Superior temporal gyrus (tissue), 1 donor: ENCODE measurements around the gene ANO10.
"Not testable (repeated sequence)": the region's sequence is repeated elsewhere in the genome, so short reads cannot be mapped to it uniquely, and the experiment has no call there.

ENCODE experiments used
- DNase-seq: peaks from one replicate; pipeline ENCODE4 v3.0.0-alpha.2; 2016; ENCODE audit errors: extremely low spot score

The ANO10 gene

DNA sequence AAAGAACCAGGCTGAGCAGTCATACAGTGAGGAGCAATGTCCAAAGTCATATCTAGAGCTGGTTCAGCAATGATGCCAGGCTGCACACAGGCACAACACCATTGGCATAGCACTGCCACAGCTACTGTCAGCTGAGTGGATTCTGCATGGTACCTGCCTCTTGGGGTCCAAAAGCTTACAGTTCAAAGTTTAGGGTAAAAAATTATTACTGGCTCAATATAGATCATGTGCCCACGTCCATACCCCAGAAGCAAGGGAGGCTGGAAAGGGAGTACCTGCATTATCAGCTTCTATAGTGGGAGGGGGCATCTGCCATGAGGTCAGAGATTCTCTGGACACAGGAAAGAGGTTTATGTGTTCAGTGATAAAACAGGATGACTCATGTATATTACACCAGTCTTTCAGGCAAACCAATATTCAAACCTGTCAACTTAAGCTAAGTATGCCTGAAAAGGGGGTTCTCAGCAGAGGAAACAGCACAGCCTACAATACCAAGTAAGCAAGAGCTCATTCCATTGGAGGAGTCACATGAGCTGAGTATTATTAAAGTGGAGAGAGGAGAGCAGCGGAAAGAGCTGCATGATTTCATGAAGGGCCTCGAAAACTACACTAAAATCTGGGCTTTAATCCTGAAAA is 99.0 kb downstream of the ANO10 start:
- DNase-seq, result no peak

DNA sequence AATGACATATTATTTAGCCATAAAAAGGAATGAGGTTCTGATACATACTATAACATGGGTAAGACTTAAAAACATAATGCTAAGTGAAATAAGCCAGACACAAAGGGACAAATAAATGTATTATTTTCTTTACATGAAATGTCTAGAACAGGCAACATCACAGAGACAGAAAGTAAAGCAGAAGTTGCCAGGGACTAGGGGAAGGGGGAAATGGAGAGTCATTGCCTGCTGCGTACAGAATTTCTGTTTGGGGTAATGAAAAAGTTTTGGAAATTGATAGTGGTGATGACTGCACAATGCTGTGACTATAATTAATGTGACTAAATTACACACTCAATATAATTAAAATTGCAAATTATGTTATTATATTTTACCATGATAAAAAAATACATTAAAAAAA is 99.9 kb downstream of the ANO10 start:
- no peak for DNase-seq

DNA sequence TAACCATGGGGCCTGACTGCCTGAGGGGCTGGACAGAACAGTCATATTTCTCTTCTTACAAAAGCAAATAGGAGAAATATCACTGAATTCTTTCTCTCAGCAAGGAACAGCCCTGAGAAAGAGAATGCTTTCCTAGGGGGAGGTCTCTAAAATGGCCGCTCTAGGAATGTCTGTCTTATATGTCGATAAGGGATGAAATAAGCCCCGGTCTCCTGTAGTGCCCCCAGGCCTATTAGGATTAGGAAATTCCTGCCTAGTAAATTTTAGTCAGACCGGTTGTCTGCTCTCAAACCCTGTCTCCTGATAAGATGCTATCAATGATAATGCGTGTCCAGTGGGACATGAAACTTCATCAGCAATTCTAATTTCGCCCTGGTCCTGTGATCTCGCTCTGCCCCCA is 103.3 kb downstream of the ANO10 start:
- not testable (repeated sequence) for DNase-seq

DNA sequence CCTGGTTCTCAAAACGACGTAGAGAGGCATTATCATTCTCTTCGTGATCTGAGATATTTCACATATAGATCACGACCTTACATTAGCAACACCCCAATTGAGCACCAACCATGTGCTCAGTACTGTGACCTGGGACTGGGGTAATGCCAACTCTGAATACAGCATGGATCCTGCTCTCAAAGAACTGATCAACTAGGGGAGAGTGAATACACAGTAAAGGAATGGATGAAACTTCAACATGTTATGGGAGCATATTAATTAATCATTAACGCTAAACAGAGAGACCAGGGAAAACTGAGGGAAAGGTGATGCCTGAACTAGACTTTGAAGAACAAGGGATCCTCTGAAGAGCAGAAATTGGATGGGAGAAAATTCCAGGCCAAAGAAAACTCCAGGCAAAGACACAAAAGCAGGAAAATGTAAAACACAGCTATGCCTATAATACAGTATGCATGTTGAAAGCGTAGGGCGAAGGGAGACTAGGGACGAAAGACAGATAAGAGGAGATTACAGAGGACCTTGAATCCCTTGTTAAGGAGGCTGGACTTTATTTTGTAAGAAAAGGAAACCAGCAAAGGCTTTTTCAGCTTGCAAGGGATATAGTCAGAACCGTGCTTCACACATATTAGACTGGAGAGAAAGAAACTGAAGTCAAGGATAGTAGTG is 105.7 kb downstream of the ANO10 start:
- peak; percentile 28 for DNase-seq

DNA sequence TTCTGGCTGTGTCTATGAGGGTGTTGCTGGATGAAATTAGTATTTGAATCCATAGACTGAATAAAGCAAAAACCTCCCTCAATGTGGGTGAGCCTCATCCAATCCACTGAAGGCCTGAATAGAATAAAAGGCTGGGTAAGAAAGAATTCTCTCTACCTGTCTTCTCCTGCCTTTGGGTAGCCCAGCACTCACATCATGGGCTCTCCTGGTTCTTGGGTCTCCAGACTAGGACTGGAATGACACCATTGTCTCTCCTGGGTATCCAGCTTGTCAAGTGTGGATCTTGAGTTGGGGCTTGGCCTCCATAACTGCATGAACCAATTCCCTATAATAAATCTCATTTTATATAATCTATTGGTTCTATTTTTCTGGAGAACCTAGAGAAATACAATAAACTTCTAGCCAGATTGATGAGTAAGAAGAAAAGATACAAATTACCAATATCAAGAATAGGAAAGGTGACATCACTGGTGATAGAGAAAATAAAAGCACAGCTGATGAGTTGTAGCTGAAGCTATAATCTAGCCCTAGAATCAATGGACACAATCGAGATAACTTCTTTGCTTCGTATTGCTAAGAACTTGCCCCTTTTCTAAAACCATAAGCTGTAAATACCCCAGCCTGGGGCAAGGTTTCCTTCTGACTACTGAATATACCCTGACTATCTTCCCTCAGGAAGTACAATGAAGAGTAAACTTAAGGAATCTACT is 106.4 kb downstream of the ANO10 start:
- DNase-seq, result no peak

DNA sequence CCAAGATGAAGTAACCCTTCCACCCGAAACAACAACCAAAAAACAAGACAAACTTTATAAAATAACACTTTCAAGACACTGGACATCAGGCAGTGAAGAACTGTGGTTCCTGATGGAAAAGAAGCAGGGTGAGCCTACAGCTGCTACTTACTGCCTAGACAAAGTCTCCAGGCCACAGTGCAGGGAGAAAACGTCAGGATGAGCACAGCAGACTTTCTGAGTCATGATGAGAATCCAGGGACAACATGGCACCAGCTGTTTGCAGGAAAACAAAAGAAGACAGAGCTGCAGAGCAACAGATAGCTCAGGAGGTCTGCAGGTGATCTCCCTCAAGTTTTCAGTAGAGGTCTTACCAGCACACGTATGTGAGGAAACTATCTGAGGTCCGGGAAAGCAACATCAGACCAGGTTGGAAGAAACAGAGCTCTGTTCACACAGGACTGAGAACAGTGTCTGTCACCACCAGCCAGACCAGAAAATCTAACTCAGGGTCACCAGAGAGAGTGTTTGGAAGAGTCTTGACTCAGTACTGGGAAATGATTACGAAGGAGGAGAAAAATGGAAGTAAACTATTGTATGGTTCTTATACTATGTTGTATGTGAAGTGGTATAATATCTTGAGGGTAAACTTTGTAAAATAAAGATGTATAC is 108.9 kb downstream of the ANO10 start:
- no peak for DNase-seq

DNA sequence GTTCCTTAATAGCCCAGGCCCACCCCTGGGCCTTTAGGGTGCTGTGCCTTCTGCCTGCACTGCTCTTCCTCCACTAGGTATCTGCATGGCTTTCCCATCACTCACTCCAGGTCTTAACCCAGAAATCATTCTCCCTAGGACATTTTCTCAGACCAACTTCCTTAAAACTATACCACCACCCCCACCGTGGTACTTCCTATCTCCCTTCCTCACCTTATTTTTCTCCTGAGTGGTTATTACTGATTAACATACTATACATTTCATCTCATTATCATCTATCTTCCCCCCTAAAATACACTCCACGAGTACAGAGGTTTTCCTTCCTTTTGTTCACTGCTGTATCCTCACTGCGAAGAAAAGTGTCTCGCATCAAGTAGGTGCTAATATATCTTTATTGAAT is 115.2 kb downstream of the ANO10 start:
- no peak for DNase-seq

DNA sequence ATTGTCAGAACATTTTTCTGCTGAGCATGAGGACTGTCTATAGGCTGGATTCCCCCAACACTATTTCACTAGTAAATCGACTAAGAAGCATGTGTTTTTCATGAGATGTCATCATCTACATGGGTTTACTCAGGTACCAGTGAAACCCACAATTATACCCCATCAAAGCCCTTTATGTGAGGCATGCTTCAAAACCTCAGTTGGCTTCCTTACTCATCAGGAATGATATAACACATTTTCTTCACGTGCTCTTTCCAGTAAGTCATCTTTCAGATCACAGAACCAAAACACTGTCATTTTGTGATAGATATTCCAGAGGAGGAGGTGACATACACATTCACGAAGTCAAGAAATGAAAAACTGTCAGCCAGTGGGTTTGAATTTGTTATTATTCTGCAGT is 116.5 kb downstream of the ANO10 start:
- no peak for DNase-seq

DNA sequence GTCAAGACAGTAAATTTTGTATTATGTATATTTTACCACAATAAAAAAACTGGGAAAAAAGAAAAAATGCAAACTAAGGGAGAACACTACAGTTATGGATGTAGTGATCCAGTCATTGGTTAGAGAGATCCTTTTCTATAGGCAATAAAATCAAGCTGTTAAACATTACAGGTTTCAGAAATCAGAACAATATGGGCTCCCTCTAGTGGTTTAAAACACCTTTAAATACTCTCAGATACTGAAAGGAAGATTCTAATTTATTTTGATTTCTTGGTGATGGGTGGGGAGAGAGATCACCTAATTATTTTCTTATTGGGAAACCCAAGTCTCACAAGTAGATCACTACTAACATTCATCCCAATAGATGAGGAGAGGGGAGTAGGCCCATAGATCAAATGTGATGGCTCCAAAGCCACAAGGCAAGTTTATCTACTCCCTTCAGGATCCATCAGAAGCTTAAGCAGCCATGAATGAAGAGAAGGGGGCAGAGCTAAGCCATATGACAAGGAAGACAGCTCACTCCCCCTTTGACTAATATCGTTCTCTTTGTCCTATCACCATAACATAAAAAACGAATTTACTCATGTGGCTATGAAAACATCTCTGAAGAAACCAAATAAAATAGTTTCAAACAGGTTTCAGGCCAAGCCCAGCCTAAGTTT is 118.6 kb downstream of the ANO10 start:
- peak; percentile 81 for DNase-seq

DNA sequence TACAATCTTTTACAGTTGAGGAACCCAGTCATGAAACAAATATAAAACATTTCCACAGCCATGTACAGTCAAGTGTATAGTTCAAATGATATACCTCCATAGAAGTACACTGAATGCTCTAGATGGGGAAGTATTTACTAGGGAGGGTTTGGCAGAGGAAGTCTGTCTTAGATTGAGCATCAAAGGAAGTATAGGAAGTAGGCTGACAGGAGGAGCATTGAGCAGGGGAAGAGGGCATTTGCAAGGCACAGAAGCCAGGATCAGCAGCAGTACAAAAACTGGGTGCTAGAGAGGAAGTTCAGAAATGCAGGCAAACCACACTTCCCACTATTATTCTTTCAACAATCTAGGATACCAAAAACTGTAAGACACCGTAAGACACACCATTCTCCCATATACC is 122.6 kb downstream of the ANO10 start:
- no peak for DNase-seq

DNA sequence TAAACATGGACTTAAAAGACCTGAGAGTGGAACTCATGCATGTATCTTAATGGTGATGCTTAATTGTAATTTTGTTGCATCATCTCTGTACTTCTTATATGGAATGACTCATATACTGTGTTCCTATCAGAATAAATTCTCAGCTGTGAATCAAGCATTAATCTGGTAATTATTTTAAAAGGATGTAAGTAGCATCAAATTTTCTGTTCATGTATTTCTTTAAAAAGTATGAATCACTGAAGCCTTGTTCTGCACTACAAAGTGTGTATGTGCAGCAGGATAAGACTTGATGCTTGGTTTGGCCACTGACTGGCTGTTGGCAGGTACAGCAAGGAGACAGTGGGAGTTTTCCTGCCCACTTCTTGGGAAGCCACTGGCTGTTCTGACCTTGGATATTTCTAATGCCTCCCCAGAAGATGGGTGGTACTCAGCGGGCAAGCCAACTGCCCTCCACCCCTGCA is 123.9 kb downstream of the ANO10 start:
- no peak for DNase-seq

DNA sequence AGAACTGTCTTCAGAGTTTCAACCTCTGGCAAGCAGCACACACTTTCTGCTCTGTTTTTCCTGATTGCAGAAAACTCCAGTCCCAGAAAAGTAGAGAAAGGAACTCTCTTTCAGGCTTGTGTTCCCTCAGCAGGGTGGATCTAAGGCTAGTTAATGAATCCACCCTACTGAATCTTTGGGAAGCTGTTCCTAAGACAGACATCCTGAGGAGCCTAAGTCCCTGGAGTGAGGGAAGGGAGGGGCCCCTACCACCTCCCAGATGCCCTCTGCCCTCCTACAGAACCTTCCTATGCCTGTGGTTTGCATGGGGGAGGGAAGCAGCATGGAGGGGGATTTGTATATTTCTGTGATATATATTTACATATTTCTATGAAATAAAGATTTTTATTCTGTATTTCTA is 124.4 kb downstream of the ANO10 start:
- no peak for DNase-seq

DNA sequence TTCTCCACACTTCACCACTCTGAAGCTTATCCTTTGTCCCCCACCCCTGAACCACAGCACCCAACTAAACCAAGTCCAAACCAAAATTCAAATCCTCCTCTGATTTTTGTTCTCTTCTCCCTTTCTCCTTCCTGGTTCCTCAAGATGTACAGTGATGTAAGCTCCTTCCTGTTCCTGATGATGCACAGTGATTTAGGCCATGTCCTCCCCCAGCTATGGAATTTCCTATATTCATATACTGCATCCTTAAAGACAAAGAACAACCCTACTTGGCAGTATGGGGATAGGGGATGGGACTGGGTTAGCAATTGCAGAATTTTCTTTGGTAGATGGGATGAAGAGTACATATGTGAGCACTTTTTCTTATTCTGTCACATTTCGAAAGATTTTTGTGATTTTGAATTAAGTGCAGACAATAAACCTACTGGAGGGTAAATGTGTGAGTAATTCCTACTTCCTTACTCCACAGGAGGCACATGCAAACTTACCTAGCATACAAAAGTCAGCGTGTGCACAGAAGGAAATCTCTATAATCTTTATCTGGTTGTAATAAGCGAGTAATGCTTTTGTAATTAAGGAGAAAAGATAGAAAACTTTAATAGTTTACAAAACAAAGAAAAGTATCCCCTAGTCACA is 125.0 kb downstream of the ANO10 start:
- DNase-seq, result no peak

DNA sequence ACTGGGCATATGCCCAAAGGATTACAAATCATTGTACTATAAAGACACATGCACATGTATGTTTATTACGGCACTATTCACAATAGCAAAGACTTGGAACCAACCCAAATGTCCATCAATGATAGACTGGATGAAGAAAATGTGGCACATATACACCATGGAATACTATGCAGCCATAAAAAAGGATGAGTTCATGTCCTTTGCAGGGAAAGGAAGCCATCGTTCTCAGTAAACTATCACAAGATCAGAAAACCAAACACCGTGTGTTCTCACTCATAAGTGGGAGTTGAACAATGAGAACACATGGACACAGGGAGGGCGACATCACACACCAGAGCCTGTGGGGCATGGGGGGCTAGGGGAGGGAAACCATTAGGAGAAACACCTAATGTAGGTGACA is 128.9 kb downstream of the ANO10 start:
- not testable (repeated sequence) for DNase-seq

DNA sequence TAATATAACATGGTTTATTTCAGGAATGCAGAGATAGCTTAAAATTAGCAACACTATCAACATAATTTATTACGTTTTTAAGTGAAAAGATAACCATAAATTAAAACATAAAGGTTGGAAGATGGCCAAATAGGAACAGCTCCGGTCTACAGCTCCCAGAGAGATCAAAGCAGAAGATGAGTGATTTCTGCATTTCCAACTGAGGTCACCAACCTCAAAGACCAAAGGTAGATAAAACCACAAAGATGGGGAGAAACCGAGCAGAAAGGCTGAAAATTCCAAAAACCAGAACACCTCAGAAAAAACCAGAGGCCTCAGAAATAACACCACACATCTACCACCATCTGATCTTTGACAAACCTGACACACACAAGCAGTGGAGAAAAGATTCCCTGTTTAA is 130.0 kb downstream of the ANO10 start:
- DNase-seq, result not testable (repeated sequence)

DNA sequence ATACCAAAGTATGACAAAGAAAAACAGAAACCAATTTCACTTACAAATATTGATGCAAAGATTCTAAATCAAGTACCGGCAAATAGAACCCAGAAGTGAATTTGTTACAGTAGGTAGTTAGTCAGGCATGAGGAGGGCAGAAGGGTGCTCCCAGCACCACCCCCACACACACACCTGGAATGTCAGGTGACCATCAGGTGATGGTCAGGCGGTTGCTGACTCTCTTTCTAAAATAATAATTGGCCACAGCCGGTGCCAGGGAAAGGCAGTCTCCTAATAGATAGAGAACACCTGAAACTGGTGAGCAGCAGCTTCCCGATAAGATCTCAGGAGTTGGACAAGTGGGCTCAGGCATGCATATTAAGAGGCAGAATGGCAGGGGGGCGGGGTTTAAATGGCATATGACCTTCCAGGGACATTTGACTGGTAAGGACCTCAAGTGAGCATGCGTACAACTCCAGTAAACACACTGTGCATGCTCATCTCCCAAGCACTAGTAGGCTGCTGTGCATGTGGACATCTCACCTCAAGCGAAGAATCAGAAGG is 131.1 kb downstream of the ANO10 start:
- DNase-seq, result no peak

DNA sequence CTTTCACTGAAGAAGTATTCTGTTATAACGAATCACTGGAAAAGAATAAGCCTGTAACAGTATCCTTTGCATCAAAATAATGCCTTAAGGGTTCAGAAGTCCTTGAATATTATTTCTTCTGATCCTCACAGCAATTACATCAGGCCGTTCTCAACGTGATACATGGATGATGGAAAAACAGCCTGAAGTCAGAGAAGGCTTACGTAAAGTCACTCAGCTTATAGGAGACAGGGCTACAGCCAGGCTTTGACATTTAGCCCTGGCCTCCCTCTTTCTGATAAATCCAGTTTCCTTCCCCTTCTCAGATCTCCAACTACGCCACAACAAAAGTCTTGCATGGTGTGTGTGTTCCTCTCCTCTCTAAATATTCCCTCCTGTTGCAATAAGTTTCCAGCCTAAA is 131.9 kb downstream of the ANO10 start:
- no peak for DNase-seq

DNA sequence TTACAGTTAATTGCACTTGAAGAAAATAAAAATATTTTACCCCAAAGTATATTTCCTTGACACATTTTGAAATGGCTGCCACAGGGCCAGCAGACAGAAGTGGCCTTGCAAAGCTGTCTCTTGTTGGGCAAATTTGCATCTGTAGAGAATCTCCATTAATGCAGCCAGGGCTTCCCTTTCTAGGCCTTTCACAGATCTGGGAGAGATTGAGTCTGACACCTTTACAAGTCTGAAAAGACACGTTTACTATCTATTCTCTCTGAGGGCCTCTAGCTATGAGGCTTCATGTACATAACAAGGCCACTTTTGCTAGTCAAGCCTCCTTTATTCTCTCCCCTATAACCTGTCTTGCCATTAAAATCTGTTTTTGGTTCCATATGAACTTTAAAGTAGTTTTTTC is 135.9 kb downstream of the ANO10 start:
- no peak for DNase-seq

DNA sequence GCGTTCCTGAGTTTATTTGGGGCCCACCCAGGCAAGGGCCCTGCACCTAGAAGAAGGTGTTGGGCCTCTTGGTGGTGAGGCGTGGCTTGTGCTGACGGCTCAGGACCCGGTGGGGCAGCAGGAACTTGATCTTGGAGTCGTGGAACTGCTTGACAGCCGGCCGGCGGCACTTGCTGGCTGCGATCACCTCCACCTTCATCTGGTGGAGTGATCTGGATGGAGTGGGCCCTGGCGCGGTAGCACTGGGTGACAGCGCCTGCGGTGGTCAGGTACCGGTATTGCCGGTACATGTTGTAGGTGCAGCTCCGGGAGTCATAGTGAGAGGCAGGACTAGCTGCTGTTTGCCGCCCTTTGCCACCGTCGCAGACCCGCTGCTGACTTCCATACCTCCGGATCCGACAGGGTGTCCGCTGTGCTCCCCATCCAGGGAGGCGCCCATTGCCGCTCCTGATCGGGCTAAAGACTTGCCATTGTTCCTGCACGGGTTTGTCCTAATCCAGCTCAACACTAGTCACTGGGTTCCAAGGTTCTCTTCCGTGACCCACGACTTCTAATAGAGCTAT is 136.8 kb downstream of the ANO10 start:
- no peak for DNase-seq

DNA sequence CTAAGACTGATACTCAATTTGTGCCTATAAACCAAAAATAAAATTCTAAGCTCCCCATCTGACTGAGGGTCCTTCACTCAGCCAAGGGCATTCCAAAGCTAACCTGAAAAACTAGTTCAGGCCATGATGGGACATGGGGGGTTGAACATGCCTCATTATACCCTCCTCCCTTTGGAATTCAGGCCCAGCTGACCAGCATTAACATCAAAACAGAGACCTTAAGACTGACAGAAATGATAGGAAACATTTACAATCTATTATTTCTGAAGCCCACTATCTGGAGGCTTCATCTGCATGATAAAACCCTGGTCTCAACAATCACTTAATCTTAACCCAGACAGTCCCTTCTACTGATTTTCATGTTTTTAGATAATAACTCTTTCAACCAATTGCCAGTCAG is 140.4 kb downstream of the ANO10 start:
- no peak for DNase-seq

DNA sequence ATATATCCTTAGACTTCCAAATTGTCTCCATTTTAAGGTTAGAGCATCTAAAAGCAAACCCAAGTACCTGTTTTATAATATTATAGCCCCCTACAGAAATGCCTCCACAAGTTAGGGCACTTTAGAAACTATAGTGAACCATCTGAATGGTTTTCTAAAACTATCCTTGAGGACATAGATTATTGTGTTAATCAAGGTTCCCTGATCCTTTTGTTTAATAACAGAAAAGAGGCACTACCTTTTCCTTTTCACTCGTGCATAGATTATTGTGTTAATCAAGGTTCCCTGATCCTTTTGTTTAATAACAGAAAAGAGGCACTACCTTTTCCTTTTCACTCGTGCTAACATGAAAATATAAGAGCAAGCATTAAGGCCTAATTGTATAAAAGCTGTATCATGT is 143.0 kb downstream of the ANO10 start:
- not testable (repeated sequence) for DNase-seq
